ENCODE measurements around the gene TIMM10B. TPM values are rescaled to one million over a fixed set of nuclear protein-coding genes. Genes with fewer than 3 reads are reported as not detected.

The TIMM10B gene
- total and polyA plus RNA-seq, 2 of the 13 experiments (the other 11 are each of a cell fraction or from before 2014, with no cell fraction given) = 34.9 to 39.5 TPM

GRCh38 chr11:6452219-6452618 lies 29.1 kb upstream of the TIMM10B start (continued):
- no peak for TF ChIP-seq SKIL (CRISPR knock-in tag; IDR thresholded peaks at IDR 0.05; ENCODE audit: borderline replicate concordance)
- TF ChIP-seq KDM2A (CRISPR knock-in tag; IDR thresholded peaks at IDR 0.05; ENCODE audit: borderline replicate concordance, low read depth) = no peak
- no peak for TF ChIP-seq ZNF543 (CRISPR knock-in tag; IDR thresholded peaks at IDR 0.05)
- TF ChIP-seq HIC2 (CRISPR knock-in tag; IDR thresholded peaks at IDR 0.05; ENCODE audit: low read depth) = no peak
- no peak for TF ChIP-seq U2AF2 (IDR thresholded peaks at IDR 0.05; ENCODE audit: low read depth, low read length)
- no peak for TF ChIP-seq LRRFIP1 (CRISPR knock-in tag; conservative IDR thresholded peaks at IDR 0.05)
- no peak for TF ChIP-seq ZBTB7A (CRISPR knock-in tag; IDR thresholded peaks at IDR 0.05)
- TF ChIP-seq ATF4 (CRISPR knock-in tag; IDR thresholded peaks at IDR 0.05) = no peak
- TF ChIP-seq ZFP41 (CRISPR knock-in tag; IDR thresholded peaks at IDR 0.05; ENCODE audit: borderline replicate concordance) = no peak
- TF ChIP-seq SATB2 (CRISPR knock-in tag; IDR thresholded peaks at IDR 0.05) = no peak
